IPS DF 6.9 (cell line): ENCODE measurements around the gene FAM110C.
A peak's percentile ranks its signal among the peaks of the same experiment; 100 is the strongest.

Experiments used
- DNase-seq: peaks from one replicate; pipeline ENCODE4 v3.0.0-alpha.2; 2013; ENCODE audit warnings: low read depth, low spot score
- H3K27ac ChIP-seq: one replicate; pipeline ENCODE4 v1.5.1; 2013; ENCODE audit warnings: low read length, control low read depth
- H3K27me3 ChIP-seq: 2 replicates; pipeline ENCODE4 v1.6.1; 2013; ENCODE audit warnings: mild to moderate bottlenecking, low read length; ENCODE audit not compliant: control insufficient read depth, insufficient read depth
- H3K36me3 ChIP-seq: 2 replicates; pipeline ENCODE4 v1.6.1; 2013; ENCODE audit warnings: low read length; ENCODE audit not compliant: control insufficient read depth, insufficient read depth
- H3K4me1 ChIP-seq: 2 replicates; pipeline ENCODE4 v1.6.1; 2013; ENCODE audit warnings: low read length; ENCODE audit not compliant: control insufficient read depth, insufficient read depth
- H3K4me3 ChIP-seq: 2 replicates; pipeline ENCODE4 v1.5.1; 2013; ENCODE audit warnings: mild to moderate bottlenecking, low read length
- H3K9me3 ChIP-seq: 2 replicates; pipeline ENCODE4 v1.6.1; 2013; ENCODE audit warnings: low read length, inconsistent platforms; ENCODE audit not compliant: control insufficient read depth, insufficient read depth
- WGBS: extraction: QIAGEN DNeasy Blood & Tissue Kit; methylation state at CpG from one replicate; pipeline ENCODE4 v1.1.7; 2013; ENCODE audit warnings: mixed read lengths, missing lambda C conversion rate; ENCODE audit not compliant: insufficient read length, insufficient coverage; 5-methylcytosine and 5-hydroxymethylcytosine counted together

FAM110C gene

GRCh38 chr2:46471-47345, at the start of gene FAM110C:
Gene FAM110C, minus strand, starts transcription at chr2:46505. Its CDS starts 120 bp downstream, at chr2:46385.
- Histone ChIP-seq H3K27me3 (no peaks in the 10 kb centered on the region), H3K4me3 (peak within 1 kb of the TSS; percentile 88), H3K36me3 (no peaks in the 10 kb centered on the region), H3K27ac (no peak within 1 kb of the TSS), H3K9me3 (no peaks in the 10 kb centered on the region), H3K4me1 (peaks cover 3% of the 10 kb centered on the region; the same call in 1 of the 2 replicates)
- WGBS: no CpG with 5 or more reads among the region's 75 CpGs
- DNase-seq: no peak

GRCh38 chr2:92326-92725, 46.0 kb upstream of the FAM110C start:
- H3K4me3 ChIP-seq: no peak overlapping the region
- H3K4me1 ChIP-seq: no peaks in the 10 kb centered on the region
- no CpG with 5 or more reads among the region's 3 CpGs for WGBS
- H3K36me3 ChIP-seq: no peaks in the 10 kb centered on the region
- no peak for DNase-seq
- H3K27ac ChIP-seq: no peak overlapping the region
- no peaks in the 10 kb centered on the region for H3K27me3 ChIP-seq
- H3K9me3 ChIP-seq: no peaks in the 10 kb centered on the region

GRCh38 chr2:90645-91312, 44.5 kb upstream of the FAM110C start:
- Histone ChIP-seq H3K4me3 (no peak overlapping the region), H3K27ac (no peak overlapping the region), H3K9me3 (no peaks in the 10 kb centered on the region), H3K27me3 (no peaks in the 10 kb centered on the region), H3K36me3 (no peaks in the 10 kb centered on the region), H3K4me1 (no peaks in the 10 kb centered on the region)
- DNase-seq: no peak
- WGBS: no CpG with 5 or more reads among the region's 25 CpGs

- no peaks in the 10 kb centered on the region for H3K27me3 ChIP-seq
- no peak overlapping the region for H3K4me3 ChIP-seq
- H3K27ac ChIP-seq: no peak overlapping the region
- no peaks in the 10 kb centered on the region for H3K4me1 ChIP-seq
- no CpG with 5 or more reads among the region's 4 CpGs for WGBS
- no peaks in the 10 kb centered on the region for H3K9me3 ChIP-seq
- no peak for DNase-seq
- no peaks in the 10 kb centered on the region for H3K36me3 ChIP-seq
Measured at GRCh38 chr2:85761-86160, 39.5 kb upstream of the FAM110C start.

- WGBS: no CpG with 5 or more reads among the region's 2 CpGs
- no peak for DNase-seq
Measured at GRCh38 chr2:84121-84520, 37.8 kb upstream of the FAM110C start.

GRCh38 chr2:80971-81736, 34.8 kb upstream of the FAM110C start:
- H3K27me3 ChIP-seq: no peaks in the 10 kb centered on the region
- no peaks in the 10 kb centered on the region for H3K9me3 ChIP-seq
- H3K4me1 ChIP-seq: peaks cover 4% of the 10 kb centered on the region; the same call in 1 of the 2 replicates
- no peak overlapping the region for H3K27ac ChIP-seq
- WGBS: no CpG with 5 or more reads among the region's 10 CpGs
- no peak overlapping the region for H3K4me3 ChIP-seq
- H3K36me3 ChIP-seq: no peaks in the 10 kb centered on the region
- no peak for DNase-seq

More at GRCh38 chr2:84121-84520, 37.8 kb upstream of the FAM110C start:
- no peak overlapping the region for H3K27ac ChIP-seq
- H3K4me1 ChIP-seq: peaks cover 4% of the 10 kb centered on the region; the same call in 1 of the 2 replicates
- H3K36me3 ChIP-seq: no peaks in the 10 kb centered on the region
- H3K4me3 ChIP-seq: no peak overlapping the region
- H3K27me3 ChIP-seq: no peaks in the 10 kb centered on the region
- H3K9me3 ChIP-seq: no peaks in the 10 kb centered on the region

GRCh38 chr2:80378-80777, 34.1 kb upstream of the FAM110C start:
- DNase-seq: peak; percentile 20
- Histone ChIP-seq H3K4me3 (no peak overlapping the region), H3K36me3 (no peaks in the 10 kb centered on the region), H3K4me1 (peaks cover 4% of the 10 kb centered on the region; the same call in 1 of the 2 replicates), H3K27ac (no peak overlapping the region), H3K27me3 (no peaks in the 10 kb centered on the region), H3K9me3 (no peaks in the 10 kb centered on the region)
- WGBS: no CpG with 5 or more reads among the region's 4 CpGs

- WGBS: no CpG with 5 or more reads among the region's 5 CpGs
- no peak for DNase-seq
Measured at GRCh38 chr2:71309-72035, 25.2 kb upstream of the FAM110C start.

GRCh38 chr2:69366-70344, 23.4 kb upstream of the FAM110C start:
- Histone ChIP-seq H3K27ac (no peak overlapping the region), H3K9me3 (no peaks in the 10 kb centered on the region), H3K4me1 (no peaks in the 10 kb centered on the region), H3K4me3 (no peak overlapping the region), H3K36me3 (no peaks in the 10 kb centered on the region), H3K27me3 (no peaks in the 10 kb centered on the region)
- WGBS: no CpG with 5 or more reads among the region's 12 CpGs
- DNase-seq: no peak

More at GRCh38 chr2:71309-72035, 25.2 kb upstream of the FAM110C start:
- Histone ChIP-seq H3K36me3 (no peaks in the 10 kb centered on the region), H3K27ac (no peak overlapping the region), H3K4me3 (no peak overlapping the region), H3K9me3 (no peaks in the 10 kb centered on the region), H3K4me1 (no peaks in the 10 kb centered on the region), H3K27me3 (no peaks in the 10 kb centered on the region)
